ENCODE results near the gene GRK1. TPM values are rescaled to one million over a fixed set of nuclear protein-coding genes. Genes with fewer than 3 reads are reported as not detected.
"Not testable (repeated sequence)": the region's sequence is repeated elsewhere in the genome, so short reads cannot be mapped to it uniquely, and the experiment has no call there.

Gene GRK1
- total RNA-seq, 1 donor from 2014 or later, result not detected

- DNase-seq (ENCODE audit: low read depth in 2 of 2), result no peak
Measured at GRCh38 chr13:113743366-113744195, 76.6 kb downstream of the GRK1 start.

- DNase-seq (ENCODE audit: low read depth in 2 of 2), result no peak
Measured at GRCh38 chr13:113744197-113745000, 77.4 kb downstream of the GRK1 start.

GRCh38 chr13:113745059-113745458 lies 78.0 kb downstream of the GRK1 start:
- DNase-seq (ENCODE audit: low read depth in 2 of 2), result no peak

GRCh38 chr13:113745500-113746142 lies 78.6 kb downstream of the GRK1 start:
- DNase-seq (ENCODE audit: low read depth in 2 of 2), result not testable (repeated sequence)

- no peak for DNase-seq (ENCODE audit: low read depth in 2 of 2)
Measured at GRCh38 chr13:113746143-113746525, 79.1 kb downstream of the GRK1 start.

- DNase-seq (ENCODE audit: low read depth in 2 of 2), result no peak
Measured at GRCh38 chr13:113746671-113747070, 79.7 kb downstream of the GRK1 start.

GRCh38 chr13:113747291-113747833 lies 80.3 kb downstream of the GRK1 start:
- DNase-seq (ENCODE audit: low read depth in 2 of 2), result no peak

GRCh38 chr13:113748101-113748861 lies 81.3 kb downstream of the GRK1 start:
- DNase-seq (ENCODE audit: low read depth in 2 of 2), result no peak

- DNase-seq (ENCODE audit: low read depth in 2 of 2), result no peak
Measured at GRCh38 chr13:113748862-113749451, 81.9 kb downstream of the GRK1 start.

GRCh38 chr13:113749507-113749906 lies 82.5 kb downstream of the GRK1 start:
- DNase-seq (ENCODE audit: low read depth in 2 of 2), result no peak

GRCh38 chr13:113749967-113750366 lies 82.9 kb downstream of the GRK1 start:
- no peak for DNase-seq (ENCODE audit: low read depth in 2 of 2)

GRCh38 chr13:113750554-113751399 lies 83.8 kb downstream of the GRK1 start:
- DNase-seq (ENCODE audit: low read depth in 2 of 2), result no peak

- DNase-seq (ENCODE audit: low read depth in 2 of 2), result no peak
Measured at GRCh38 chr13:113751491-113751890, 84.5 kb downstream of the GRK1 start.

- not testable (repeated sequence) for DNase-seq (ENCODE audit: low read depth in 2 of 2)
Measured at GRCh38 chr13:113752211-113752986, 85.4 kb downstream of the GRK1 start.

GRCh38 chr13:113753171-113753570 lies 86.2 kb downstream of the GRK1 start:
- DNase-seq (ENCODE audit: low read depth in 2 of 2), result no peak

GRCh38 chr13:113754242-113754641 lies 87.2 kb downstream of the GRK1 start:
- no peak for DNase-seq (ENCODE audit: low read depth in 2 of 2)

- DNase-seq (ENCODE audit: low read depth in 2 of 2), result no peak
Measured at GRCh38 chr13:113754691-113755090, 87.7 kb downstream of the GRK1 start.

- DNase-seq (ENCODE audit: low read depth in 2 of 2), result no peak
Measured at GRCh38 chr13:113756441-113757097, 89.5 kb downstream of the GRK1 start.

All from lung microvascular endothelial cell (primary cell).